GM12878 (cell line): ENCODE data around the gene RPS6KA4. TPM values are rescaled to one million over a fixed set of nuclear protein-coding genes. Genes with fewer than 3 reads are reported as not detected.

Source experiments
- ATAC-seq: fragments of 200-7000 bp; cut with Tn5 transposase; 3 replicates; pipeline ENCODE4 v1.9.1; 2020; ENCODE audit warnings: mild to moderate bottlenecking, moderate library complexity
- BruUV-seq: library from RNA; stranded (reverse); fragments of 400-500 nt; replicated peaks from 2 replicates; lab custom pipeline; 2021; lab: Mats Ljungman, UMichigan
- CTCF ChIA-PET: fragments of 300-600 bp; sonication (Branson Sonifier 250); formaldehyde crosslinking; extraction: SDS; loops from one replicate; lab custom pipeline; 2021; ENCODE audit warnings: inconsistent platforms; lab: Yijun Ruan, JAX
- POLR2A ChIA-PET: fragments of 350-600 bp; formaldehyde crosslinking; extraction: SDS; loops from one replicate; lab custom pipeline; 2021; ENCODE audit warnings: inconsistent platforms; lab: Charles Lee
- RAD21 ChIA-PET: fragments of 300-600 bp; sonication (Branson Sonifier 250); formaldehyde crosslinking; loops from one replicate; lab custom pipeline; 2023; ENCODE audit warnings: antibody characterized with exemption; ENCODE audit not compliant: unreplicated experiment; lab: Charles Lee
- SMC1A ChIA-PET: fragments of 300-600 bp; sonication (Branson Sonifier 250); formaldehyde crosslinking; loops from one replicate; lab custom pipeline; 2023; ENCODE audit not compliant: unreplicated experiment, uncharacterized antibody; lab: Charles Lee
- DNase-seq: peaks from one replicate; pipeline ENCODE4 v3.0.0-alpha.2; 2011; ENCODE audit warnings: low read depth, low spot score
- FAIRE-seq: peaks from 3 replicates; lab custom pipeline; 2011; peaks lifted over from hg19 to GRCh38; lab: Jason Lieb, UNC
- H2AFZ ChIP-seq: 2 replicates; pipeline ENCODE4 v1.6.0; 2011; ENCODE audit warnings: low read depth, low read length, control low read depth; ENCODE audit not compliant: control insufficient read depth
- H3K27ac ChIP-seq: 2 replicates; pipeline ENCODE4 v1.5.1; 2011; ENCODE audit warnings: control low read depth; ENCODE audit not compliant: control insufficient read depth, insufficient read depth
- H3K27me3 ChIP-seq, 2 experiments: replicated peaks in 1 of 2; 2 replicates each; pipeline versions ENCODE4 v1.6.0 to v1.6.1; 2011; ENCODE audit warnings: low read length in 1 of 2; ENCODE audit not compliant: control insufficient read depth in 2 of 2, insufficient read depth in 2 of 2
- H3K36me3 ChIP-seq, 2 experiments: 2 replicates each; pipeline ENCODE4 v1.5.1; 2011; ENCODE audit warnings: low read length in 1 of 2; ENCODE audit not compliant: control insufficient read depth in 2 of 2, insufficient read depth in 2 of 2
- H3K4me1 ChIP-seq: 2 replicates; pipeline ENCODE4 v1.6.1; 2011; ENCODE audit warnings: mild to moderate bottlenecking, low read length, moderate library complexity, mixed read lengths; ENCODE audit not compliant: control insufficient read depth, insufficient read depth
- H3K4me2 ChIP-seq: 2 replicates; pipeline ENCODE4 v1.6.0; 2011; ENCODE audit warnings: control low read depth; ENCODE audit not compliant: control insufficient read depth, insufficient read depth
- H3K4me3 ChIP-seq: fragments of 200-600 bp; sonication (generic); 2 replicates; pipeline ENCODE4 v1.5.1; 2016
- H3K79me2 ChIP-seq: 2 replicates; pipeline ENCODE4 v1.6.0; 2011; ENCODE audit warnings: low read length; ENCODE audit not compliant: control insufficient read depth, insufficient read depth
- H3K9ac ChIP-seq: 2 replicates; pipeline ENCODE4 v1.8.0; 2011; ENCODE audit warnings: low read length, control low read depth, mixed read lengths; ENCODE audit not compliant: control insufficient read depth, insufficient read depth
- H3K9me3 ChIP-seq: replicated peaks from 3 replicates; pipeline ENCODE4 v1.5.1; 2011; ENCODE audit warnings: mild to moderate bottlenecking, low read length; ENCODE audit not compliant: control insufficient read depth, insufficient read depth
- H4K20me1 ChIP-seq: 2 replicates; pipeline ENCODE4 v1.6.0; 2011; ENCODE audit not compliant: control insufficient read depth, insufficient read depth
- BCL3 ChIP-seq: IDR thresholded peaks from 2 replicates; pipeline ENCODE4 v1.6.1; 2011; ENCODE audit warnings: borderline replicate concordance, low read depth, mild to moderate bottlenecking, moderate library complexity, low read length; ENCODE audit not compliant: insufficient read depth, poor library complexity, severe bottlenecking
- MEF2A ChIP-seq: IDR thresholded peaks from 2 replicates; pipeline ENCODE4 v1.6.1; 2011; ENCODE audit warnings: low read depth, mild to moderate bottlenecking, low read length, moderate library complexity; ENCODE audit not compliant: insufficient read depth
- NFIC ChIP-seq: IDR thresholded peaks from 2 replicates; pipeline ENCODE4 v1.6.1; 2012; ENCODE audit warnings: low read depth, mild to moderate bottlenecking, inconsistent platforms, low read length, moderate library complexity
- PBX3 ChIP-seq: IDR thresholded peaks from 2 replicates; pipeline ENCODE4 v1.6.1; 2011; ENCODE audit warnings: mild to moderate bottlenecking, low read depth, low read length, moderate library complexity; ENCODE audit not compliant: insufficient replicate concordance
- SP1 ChIP-seq: IDR thresholded peaks from one replicate; pipeline ENCODE4 v1.6.1; 2011; ENCODE audit warnings: low read depth, low read length
- STAT1 ChIP-seq: fragments of 450-650 bp; conservative IDR thresholded peaks from 2 replicates; pipeline ENCODE4 v1.6.1; 2014; ENCODE audit warnings: antibody characterized with exemption, mild to moderate bottlenecking
- SUZ12 ChIP-seq: fragments of 200-600 bp; sonication (generic); IDR thresholded peaks from one replicate; pipeline ENCODE4 v1.6.1; 2018; ENCODE audit warnings: antibody characterized with exemption, mild to moderate bottlenecking; ENCODE audit not compliant: unreplicated experiment
- TCF3 ChIP-seq: IDR thresholded peaks from 2 replicates; pipeline ENCODE4 v1.6.1; 2012; ENCODE audit warnings: low read depth, mild to moderate bottlenecking, low read length, borderline replicate concordance; ENCODE audit not compliant: insufficient read depth
- WGBS: methylation state at CpG from one replicate; pipeline ENCODE4 v1.1.6; 2016; ENCODE audit warnings: low lambda C conversion rate; ENCODE audit not compliant: insufficient replicate concordance, insufficient coverage; ENCODE audit errors: missing lambda C conversion rate; 5-methylcytosine and 5-hydroxymethylcytosine counted together
- in situ Hi-C: fragments of 300-500 bp; cut with MboI; formaldehyde crosslinking; loops from 9 replicates; pipeline ENCODE4 v1.14.3; 2018; ENCODE audit warnings: mixed read lengths
- intact Hi-C: fragments of 100-400 bp; cut with micrococcal nuclease; formaldehyde crosslinking; loops from one replicate; pipeline ENCODE4 v1.14.2; 2022; ENCODE audit not compliant: unreplicated experiment
- polyA plus RNA-seq, 11 experiments: library from polyadenylated mRNA; depleted of rRNA in 4 of 11; unstranded in 6 of 11; stranded (reverse) in 5 of 11; fragments of >200 nt; fragmentation: Nextera tagmentation in 4 of 11; fragmentation: Illumina TruSeq in 1 of 11; extraction: Ambion mirVana in 4 of 11; extraction: Trizol in 1 of 11; gene quantifications; 1 replicate in 1 of 11; 2 replicates in 10 of 11; pipeline versions ENCODE4 v1.2.1 to v1.2.3, GENCODE V29; 2011 to 2016; ENCODE audit warnings: inconsistent platforms in 2 of 11, missing spikeins in 2 of 11, low read depth in 1 of 11
- total RNA-seq, 4 experiments: library from RNA; depleted of rRNA in 3 of 4; stranded (reverse); fragments of >200 nt in 3 of 4; fragmentation: Illumina TruSeq in 1 of 4; extraction: Trizol in 1 of 4; gene quantifications; 2 replicates each; pipeline versions ENCODE4 v1.2.1 to v1.2.3, GENCODE V29; 2013 to 2021

The RPS6KA4 gene
- total and polyA plus RNA-seq, 10 of the 15 experiments (the other 5 are each of a cell fraction or from before 2014, with no cell fraction given), result 0.34 to 32.6 (median 11.3) TPM

GRCh38 chr11:64379817-64380709 lies 21.1 kb downstream of the RPS6KA4 start:
- ATAC-seq (no peak), DNase-seq (no peak), FAIRE-seq (no peak)
- no TSS peak for BruUV-seq
- H3K27ac ChIP-seq, result no peak overlapping the region
- ChIA-PET POLR2A (no interaction called here), CTCF (interaction anchor here (1.3 kb wide), 1 partner anchor 40 kb away, joined by 3 read pairs; no protein-coding TSS in a partner anchor), SMC1A (no interaction called here), RAD21 (no interaction called here)
- no peaks in the 10 kb centered on the region for H3K36me3 ChIP-seq
- H4K20me1 ChIP-seq, result no peaks in the 10 kb centered on the region
- no peak overlapping the region for H2AFZ ChIP-seq
- WGBS, result 76% methylated on average over 34 of the region's 35 CpGs
- TF ChIP-seq MEF2A (no peak), NFIC (peak; percentile 61), BCL3 (peak; percentile 92), STAT1 (no peak), TCF3 (peak; percentile 42; the same call in 1 of the 2 replicates), PBX3 (peak; percentile 9), SP1 (no peak), SUZ12 (no peak)
- no peak overlapping the region for H3K9ac ChIP-seq
- H3K4me3 ChIP-seq, result no peak overlapping the region
- H3K27me3 ChIP-seq, result peaks cover 0 to 2% of the 10 kb centered on the region in 2 experiments; a peak in 2 of 4 replicates
- H3K4me2 ChIP-seq, result no peak overlapping the region
- in situ Hi-C loops (no loop called here), intact Hi-C loops (no loop called here)
- no peaks in the 10 kb centered on the region for H3K79me2 ChIP-seq
- H3K4me1 ChIP-seq, result no peaks in the 10 kb centered on the region
- H3K9me3 ChIP-seq, result no peaks in the 10 kb centered on the region
